Fibroblast of lung (primary cell): ENCODE measurements around the gene CHD9NB. TPM values are rescaled to one million over a fixed set of nuclear protein-coding genes. Genes with fewer than 3 reads are reported as not detected.
"Not testable (repeated sequence)": the region's sequence is repeated elsewhere in the genome, so short reads cannot be mapped to it uniquely, and the experiment has no call there.

Experiments used
- DNase-seq, 2 donors: peaks; one replicate each; pipeline versions ENCODE4 v3.0.0 to v3.0.0-alpha.2; 2010; ENCODE audit warnings: low read depth in 2 of 2
- H2AFZ ChIP-seq: 2 replicates; pipeline ENCODE4 v1.5.1; 2012; ENCODE audit warnings: low read length, control low read depth, inconsistent platforms
- H3K27ac ChIP-seq: 2 replicates; pipeline ENCODE4 v1.5.1; 2011; ENCODE audit warnings: low read length, control low read depth; ENCODE audit not compliant: insufficient read depth
- H3K27me3 ChIP-seq: 2 replicates; pipeline ENCODE4 v1.5.1; 2011; ENCODE audit warnings: mild to moderate bottlenecking, low read length; ENCODE audit not compliant: control insufficient read depth, insufficient read depth
- H3K36me3 ChIP-seq: 2 replicates; pipeline ENCODE4 v1.5.1; 2011; ENCODE audit warnings: low read length; ENCODE audit not compliant: control insufficient read depth, insufficient read depth
- H3K4me1 ChIP-seq: 2 replicates; pipeline ENCODE4 v1.5.1; 2011; ENCODE audit warnings: low read length; ENCODE audit not compliant: control insufficient read depth, insufficient read depth; ENCODE audit errors: extremely low read depth
- H3K4me2 ChIP-seq: 2 replicates; pipeline ENCODE4 v1.5.1; 2011; ENCODE audit warnings: low read length, control low read depth; ENCODE audit not compliant: insufficient read depth; ENCODE audit errors: extremely low read depth
- H3K4me3 ChIP-seq, 4 experiments: fragments of 200-600 bp in 1 of 4; sonication (generic) in 1 of 4; replicated peaks in 1 of 4; 2 replicates each; pipeline ENCODE4 v1.5.1; 2011 to 2016; ENCODE audit warnings: low read length in 4 of 4, low read depth in 3 of 4, mild to moderate bottlenecking in 3 of 4, control low read depth in 2 of 4, inconsistent platforms in 1 of 4, mixed read lengths in 1 of 4; ENCODE audit not compliant: insufficient read depth in 1 of 4; ENCODE audit errors: control extremely low read depth in 1 of 4
- H3K79me2 ChIP-seq: 2 replicates; pipeline ENCODE4 v1.5.1; 2012; ENCODE audit warnings: mild to moderate bottlenecking, low read length, inconsistent platforms; ENCODE audit not compliant: control insufficient read depth, insufficient read depth
- H3K9ac ChIP-seq: 2 replicates; pipeline ENCODE4 v1.5.1; 2011; ENCODE audit warnings: mild to moderate bottlenecking, low read length, control low read depth; ENCODE audit not compliant: insufficient read depth
- H3K9me3 ChIP-seq: 2 replicates; pipeline ENCODE4 v1.5.1; 2012; ENCODE audit warnings: low read depth, low read length; ENCODE audit not compliant: control insufficient read depth, insufficient read depth
- H4K20me1 ChIP-seq: 2 replicates; pipeline ENCODE4 v1.5.1; 2011; ENCODE audit warnings: low read length; ENCODE audit not compliant: control insufficient read depth, insufficient read depth; ENCODE audit errors: extremely low read depth
- CTCF ChIP-seq, 2 donors: IDR thresholded peaks in 1 of 2; conservative IDR thresholded peaks in 1 of 2; 1 replicate in 1 of 2; 2 replicates in 1 of 2; pipeline ENCODE4 v1.5.1; 2011 to 2012; ENCODE audit warnings: low read length in 2 of 2, control low read depth in 1 of 2, inconsistent platforms in 1 of 2, low read depth in 1 of 2, mild to moderate bottlenecking in 1 of 2
- EZH2 ChIP-seq: IDR thresholded peaks from 2 replicates; pipeline ENCODE4 v1.5.1; 2012; ENCODE audit warnings: low read length, control low read depth, mild to moderate bottlenecking; ENCODE audit errors: missing control alignments
- polyA plus RNA-seq, 2 donors: library from polyadenylated mRNA; depleted of rRNA in 1 of 2; stranded (reverse) in 1 of 2; unstranded in 1 of 2; fragments of >200 nt; gene quantifications; 2 replicates each; pipeline ENCODE4 v1.2.1, GENCODE V29; 2011 to 2012; ENCODE audit warnings: missing spikeins in 1 of 2
- total RNA-seq: library from RNA; depleted of rRNA; stranded (reverse); fragments of >200 nt; gene quantifications from 2 replicates; pipeline ENCODE4 v1.2.1, GENCODE V29; 2014

The CHD9NB gene
- total and polyA plus RNA-seq, 2 donors (not counting 1 experiment from before 2014, with no cell fraction given) = 0.34 to 5.3 TPM

GRCh38 chr16:53053967-53054669, 1.4 kb upstream of the CHD9NB start:
- Histone ChIP-seq H3K36me3 (no peaks in the 10 kb centered on the region), H4K20me1 (no peaks in the 10 kb centered on the region), H3K4me2 (peak overlapping the region; percentile 79), H3K4me3 (peak overlapping the region in 3 of 4 experiments; percentile 32 to 87 (median 81)), H3K27ac (peak overlapping the region; percentile 69), H3K79me2 (peaks cover 14% of the 10 kb centered on the region), H3K27me3 (no peaks in the 10 kb centered on the region), H2AFZ (peak overlapping the region; percentile 13), H3K4me1 (peaks cover 2% of the 10 kb centered on the region), H3K9ac (peak overlapping the region; percentile 79), H3K9me3 (no peaks in the 10 kb centered on the region)
- TF ChIP-seq CTCF (conservative IDR thresholded peaks at IDR 0.05 in 1 of 2, IDR thresholded peaks at IDR 0.05 in 1 of 2; ENCODE audit: low read depth in 1 of 2, low read length in 2 of 2) (no peak), EZH2 (no peak)
- peak; percentile 25 to 44 for DNase-seq

DNA sequence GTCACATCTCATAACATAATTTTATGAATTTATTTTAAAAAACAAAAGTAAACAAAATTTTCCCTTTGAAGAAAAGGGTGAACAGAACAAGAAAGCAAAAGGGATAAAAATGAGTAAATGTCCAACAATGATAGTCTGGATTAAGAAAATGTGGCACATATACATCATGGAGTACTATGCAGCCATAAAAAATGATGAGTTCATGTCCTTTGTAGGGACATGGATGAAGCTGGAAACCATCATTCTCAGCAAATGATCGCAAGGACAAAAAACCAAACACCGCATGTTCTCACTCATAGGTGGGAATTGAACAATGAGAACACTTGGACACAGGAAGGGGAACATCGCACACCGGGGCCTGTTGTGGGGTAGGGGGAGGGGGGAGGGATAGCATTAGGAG, 1.4 kb downstream of the CHD9NB start:
- H3K27me3 ChIP-seq, H2AFZ ChIP-seq, DNase-seq, H3K4me1 ChIP-seq, H3K36me3 ChIP-seq, H3K27ac ChIP-seq, H3K4me3 ChIP-seq, H4K20me1 ChIP-seq, H3K9me3 ChIP-seq, H3K79me2 ChIP-seq, H3K9ac ChIP-seq, H3K4me2 ChIP-seq: not testable (repeated sequence)

- no peak for DNase-seq
- Histone ChIP-seq H3K36me3 (no peaks in the 10 kb centered on the region), H4K20me1 (no peaks in the 10 kb centered on the region), H3K9ac (no peak overlapping the region), H3K79me2 (no peaks in the 10 kb centered on the region), H2AFZ (no peak overlapping the region), H3K4me3 (no peak overlapping the region), H3K4me1 (no peaks in the 10 kb centered on the region), H3K4me2 (no peak overlapping the region), H3K9me3 (no peaks in the 10 kb centered on the region), H3K27me3 (peaks cover 5% of the 10 kb centered on the region), H3K27ac (no peak overlapping the region)
- TF ChIP-seq EZH2 = no peak
These were observed 4.4 kb downstream of the CHD9NB start for GRCh38 chr16:53048139-53048915.

DNA sequence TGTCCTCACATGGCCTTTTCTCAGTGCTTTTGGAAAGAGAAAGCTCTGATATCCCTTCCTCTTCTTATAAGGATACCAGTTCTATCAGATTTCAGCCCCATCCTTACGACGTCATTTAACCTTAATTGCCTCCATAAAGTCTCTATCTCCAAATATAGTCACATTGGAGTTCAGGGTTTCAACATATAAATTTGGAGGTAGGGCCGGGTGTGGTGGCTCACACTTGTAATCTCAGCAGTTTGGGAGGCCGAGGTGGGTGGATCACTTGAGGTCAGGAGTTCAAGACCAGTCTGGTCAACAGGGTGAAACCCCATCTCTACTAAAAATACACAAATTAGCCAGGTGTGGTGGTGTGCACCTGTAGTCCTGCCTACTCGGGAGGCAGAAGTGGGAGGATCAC, 5.2 kb downstream of the CHD9NB start:
- H3K27me3 ChIP-seq, H3K79me2 ChIP-seq, H3K9ac ChIP-seq, DNase-seq, H2AFZ ChIP-seq, H3K36me3 ChIP-seq, H4K20me1 ChIP-seq, H3K9me3 ChIP-seq, H3K4me1 ChIP-seq, H3K27ac ChIP-seq, H3K4me3 ChIP-seq, H3K4me2 ChIP-seq: not testable (repeated sequence)
